HG02885 (cell line): ENCODE data around the gene CYTIP.
"Not testable (repeated sequence)": the region's sequence is repeated elsewhere in the genome, so short reads cannot be mapped to it uniquely, and the experiment has no call there.

ENCODE experiments used
- ATAC-seq: cut with Tn5 transposase; IDR thresholded peaks from one replicate; pipeline ENCODE4 v1.9.1; 2021; ENCODE audit warnings: mild to moderate bottlenecking; ENCODE audit not compliant: unreplicated experiment, poor library complexity

Gene CYTIP

DNA sequence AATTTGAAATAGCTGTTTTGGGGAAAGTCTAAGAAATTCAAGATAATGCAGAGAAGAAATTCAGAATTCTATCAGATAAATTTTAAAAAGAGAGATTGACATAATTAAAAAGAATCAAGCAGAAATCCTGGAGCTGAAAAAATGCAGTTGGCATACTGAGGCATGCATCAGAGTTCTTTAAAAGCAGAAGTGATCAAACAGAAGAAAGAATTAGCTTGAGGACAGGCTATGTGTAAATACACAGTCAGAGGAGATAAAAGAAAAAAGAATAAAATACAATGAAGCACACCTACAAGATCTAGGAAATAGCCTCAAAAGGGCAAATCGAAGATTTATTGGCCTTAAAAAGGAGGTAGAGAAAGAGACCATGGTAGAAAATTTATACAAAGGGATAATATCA, 57.1 kb downstream of the CYTIP start:
- no peak for ATAC-seq

DNA sequence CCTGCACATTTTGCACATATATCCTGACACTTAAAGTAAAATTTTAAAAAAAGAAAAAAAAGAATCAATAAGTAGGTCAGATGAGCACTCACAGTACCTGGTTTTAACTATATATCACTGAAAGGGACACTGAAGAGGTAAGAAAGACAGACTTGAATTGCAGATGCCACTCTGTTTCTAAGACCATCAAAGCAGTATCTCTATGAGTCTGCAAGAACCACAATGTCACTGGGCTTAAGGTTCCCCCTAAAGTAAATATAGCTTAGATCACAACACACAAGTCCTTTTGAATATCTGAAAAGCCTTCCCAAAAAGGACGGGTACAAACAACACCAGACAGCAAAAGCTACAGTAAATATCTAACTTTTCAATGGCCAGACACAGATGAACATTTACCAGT, 57.6 kb downstream of the CYTIP start:
- no peak for ATAC-seq

DNA sequence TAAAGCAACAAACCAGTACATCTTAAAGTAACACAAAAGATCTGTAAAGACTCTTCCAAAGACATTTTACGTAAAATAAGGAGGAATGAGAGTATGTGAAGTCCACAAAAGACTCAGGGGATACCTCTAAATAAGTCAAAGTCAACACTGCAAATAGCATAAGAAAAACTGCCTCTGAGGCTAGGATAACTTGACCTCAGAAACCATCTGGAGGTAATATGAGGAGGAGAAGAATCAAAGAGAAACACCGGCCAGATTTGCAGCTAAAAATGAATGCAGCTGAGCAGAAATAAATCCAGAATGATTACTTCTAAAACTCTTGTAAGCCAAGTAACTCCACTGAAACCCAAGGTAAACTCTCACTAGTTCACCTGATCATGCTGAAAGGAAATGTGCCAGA, 66.0 kb downstream of the CYTIP start:
- ATAC-seq, result no peak

DNA sequence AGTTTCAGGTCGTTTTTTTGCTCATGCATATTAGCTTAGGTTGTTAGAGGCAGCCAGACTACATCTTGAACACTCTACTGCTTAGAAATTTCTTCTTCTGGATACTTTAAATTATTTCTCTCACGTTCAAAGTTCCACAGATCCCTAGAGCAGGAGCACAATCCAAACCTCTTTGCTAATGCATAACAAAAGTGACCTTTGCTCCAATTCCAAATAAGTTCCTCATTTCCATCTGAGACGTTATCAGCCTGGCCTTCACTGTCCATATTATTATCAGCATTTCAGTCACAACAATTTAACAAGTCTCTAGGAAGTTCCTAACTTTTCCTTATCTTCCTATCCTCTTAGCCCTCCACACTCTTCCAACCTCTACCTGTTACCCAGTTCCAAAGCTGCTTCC, 67.8 kb downstream of the CYTIP start:
- no peak for ATAC-seq

DNA sequence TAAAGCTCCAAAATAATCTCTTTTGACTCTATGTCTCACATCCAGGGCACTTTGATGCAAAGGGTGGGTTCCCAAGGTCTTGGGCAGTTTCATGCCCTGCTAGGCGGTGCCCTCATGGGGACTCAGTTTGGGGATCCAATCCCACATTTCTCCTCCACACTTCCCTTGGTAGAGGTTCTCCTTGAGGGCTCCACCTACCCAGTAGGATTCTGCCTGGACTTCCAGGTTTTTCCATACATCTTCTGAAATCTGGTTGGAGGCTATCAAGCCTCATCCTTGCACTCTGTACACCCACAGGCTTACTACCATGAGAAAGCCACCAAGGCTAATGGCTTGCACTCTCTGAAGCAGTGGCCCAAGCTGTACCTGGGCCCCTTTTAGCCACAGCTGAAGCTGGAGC, 68.5 kb downstream of the CYTIP start:
- ATAC-seq, result no peak

DNA sequence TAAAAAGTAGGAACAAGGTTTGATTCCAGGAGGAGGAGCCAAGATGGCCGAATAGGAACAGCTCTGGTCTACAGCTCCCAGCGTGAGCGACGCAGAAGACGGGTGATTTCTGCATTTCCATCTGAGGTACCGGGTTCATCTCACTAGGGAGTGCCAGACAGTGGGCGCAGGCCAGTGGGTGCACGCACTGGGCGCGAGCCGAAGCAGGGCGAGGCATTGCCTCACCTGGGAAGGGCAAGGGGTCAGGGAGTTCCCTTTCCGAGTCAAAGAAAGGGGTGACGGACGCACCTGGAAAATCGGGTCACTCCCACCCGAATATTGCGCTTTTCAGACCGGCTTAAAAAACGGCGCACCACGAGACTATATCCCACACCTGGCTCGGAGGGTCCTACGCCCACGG, 75.4 kb downstream of the CYTIP start:
- not testable (repeated sequence) for ATAC-seq

DNA sequence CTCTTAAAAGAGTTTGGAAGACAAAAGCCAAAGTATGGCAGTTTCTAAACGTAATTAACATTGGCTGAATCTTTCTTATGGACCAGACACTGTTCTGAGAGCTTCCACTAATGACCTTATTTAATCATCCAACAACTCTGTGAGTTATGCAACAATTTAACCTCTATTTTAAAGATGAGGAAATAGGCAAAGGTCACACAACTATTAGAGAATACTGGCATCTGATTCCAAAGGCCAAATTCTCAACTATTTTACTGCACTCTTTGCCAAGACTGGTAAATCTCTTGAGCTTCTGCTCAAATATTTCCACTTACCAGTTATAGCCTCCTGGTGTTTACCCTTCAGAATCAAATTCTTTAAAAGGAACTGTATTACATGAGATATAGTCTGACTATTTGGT, 76.2 kb downstream of the CYTIP start:
- no peak for ATAC-seq
